H9 (cell line): ENCODE measurements around the gene FCSK. TPM values are rescaled to one million over a fixed set of nuclear protein-coding genes. Genes with fewer than 3 reads are reported as not detected.

Source experiments
- DNase-seq: peaks from one replicate; pipeline ENCODE4 v3.0.0-alpha.2; 2017
- H2AFZ ChIP-seq: one replicate; pipeline ENCODE4 v1.6.1; 2013; ENCODE audit warnings: mild to moderate bottlenecking, low read length, control low read depth, moderate library complexity
- H2AK5ac ChIP-seq: 2 replicates; pipeline ENCODE4 v1.6.1; 2013; ENCODE audit warnings: low read length, control low read depth, mixed read lengths; ENCODE audit not compliant: insufficient read length
- H2BK120ac ChIP-seq: one replicate; pipeline ENCODE4 v1.6.1; 2013; ENCODE audit warnings: low read depth, mild to moderate bottlenecking, low read length, control low read depth, inconsistent platforms; ENCODE audit not compliant: poor library complexity, severe bottlenecking
- H2BK12ac ChIP-seq: 2 replicates; pipeline ENCODE4 v1.6.1; 2013; ENCODE audit warnings: low read length, control low read depth, mixed read lengths, low read depth; ENCODE audit not compliant: insufficient read length
- H2BK15ac ChIP-seq: 2 replicates; pipeline ENCODE4 v1.6.1; 2013; ENCODE audit warnings: low read depth, low read length, control low read depth
- H2BK20ac ChIP-seq: one replicate; pipeline ENCODE4 v1.6.1; 2013; ENCODE audit warnings: low read depth, mild to moderate bottlenecking, low read length, control low read depth, inconsistent platforms; ENCODE audit not compliant: poor library complexity, severe bottlenecking
- H2BK5ac ChIP-seq: 2 replicates; pipeline ENCODE4 v1.6.1; 2013; ENCODE audit warnings: low read length, control low read depth, mixed read lengths; ENCODE audit not compliant: insufficient read length
- H3K14ac ChIP-seq: 2 replicates; pipeline ENCODE4 v1.6.1; 2013; ENCODE audit warnings: low read length, control low read depth; ENCODE audit not compliant: insufficient read depth
- H3K18ac ChIP-seq: 2 replicates; pipeline ENCODE4 v1.6.1; 2013; ENCODE audit warnings: low read depth, mild to moderate bottlenecking, mixed read lengths, low read length, control low read depth; ENCODE audit not compliant: insufficient read length
- H3K23ac ChIP-seq: 2 replicates; pipeline ENCODE4 v1.6.1; 2013; ENCODE audit warnings: low read length, control low read depth, mixed read lengths, low read depth; ENCODE audit not compliant: insufficient read length
- H3K23me2 ChIP-seq: 2 replicates; pipeline ENCODE4 v1.6.1; 2013; ENCODE audit warnings: low read depth, mild to moderate bottlenecking, mixed read lengths, low read length, control low read depth; ENCODE audit not compliant: insufficient read length, poor library complexity, severe bottlenecking
- H3K27ac ChIP-seq: 2 replicates; pipeline ENCODE4 v1.5.1; 2013; ENCODE audit warnings: low read length, control low read depth, mixed read lengths, low read depth; ENCODE audit not compliant: insufficient read length
- H3K27me3 ChIP-seq: 2 replicates; pipeline ENCODE4 v1.6.1; 2013; ENCODE audit warnings: low read length, control low read depth, inconsistent platforms; ENCODE audit not compliant: insufficient read depth
- H3K4ac ChIP-seq: 2 replicates; pipeline ENCODE4 v1.6.1; 2013; ENCODE audit warnings: low read depth, mild to moderate bottlenecking, control low read depth, inconsistent platforms, low read length, moderate library complexity
- H3K4me1 ChIP-seq: 2 replicates; pipeline ENCODE4 v1.6.1; 2013; ENCODE audit warnings: low read length, control low read depth, inconsistent platforms; ENCODE audit not compliant: insufficient read depth
- H3K4me2 ChIP-seq: 2 replicates; pipeline ENCODE4 v1.6.1; 2013; ENCODE audit warnings: low read length, control low read depth, mixed read lengths; ENCODE audit not compliant: insufficient read length, insufficient read depth
- H3K56ac ChIP-seq: 2 replicates; pipeline ENCODE4 v1.6.1; 2013; ENCODE audit warnings: low read depth, mild to moderate bottlenecking, mixed read lengths, low read length, control low read depth; ENCODE audit not compliant: insufficient read length
- H3K79me1 ChIP-seq: 2 replicates; pipeline ENCODE4 v1.6.1; 2013; ENCODE audit warnings: low read depth, mild to moderate bottlenecking, moderate library complexity, low read length, control low read depth, inconsistent platforms; ENCODE audit not compliant: insufficient read depth, poor library complexity, severe bottlenecking
- H3K79me2 ChIP-seq: 2 replicates; pipeline ENCODE4 v1.6.1; 2013; ENCODE audit warnings: low read length, control low read depth, inconsistent platforms; ENCODE audit not compliant: insufficient read depth
- H3K9ac ChIP-seq: 2 replicates; pipeline ENCODE4 v1.6.1; 2013; ENCODE audit warnings: low read length, control low read depth, mixed read lengths; ENCODE audit not compliant: insufficient read length; ENCODE audit errors: extremely low read depth
- H3K9me3 ChIP-seq: one replicate; pipeline ENCODE4 v1.6.1; 2013; ENCODE audit warnings: low read depth, low read length, inconsistent platforms; ENCODE audit not compliant: control insufficient read depth
- H3T11ph ChIP-seq: one replicate; pipeline ENCODE4 v1.6.1; 2013; ENCODE audit warnings: mild to moderate bottlenecking, low read length, control low read depth, inconsistent platforms
- H4K20me1 ChIP-seq: one replicate; pipeline ENCODE4 v1.6.1; 2013; ENCODE audit not compliant: control insufficient read depth, insufficient read length, insufficient read depth
- H4K5ac ChIP-seq: 2 replicates; pipeline ENCODE4 v1.6.1; 2013; ENCODE audit warnings: low read depth, mild to moderate bottlenecking, mixed read lengths, low read length, control low read depth; ENCODE audit not compliant: insufficient read length
- H4K8ac ChIP-seq: replicated peaks from 2 replicates; pipeline ENCODE4 v1.6.1; 2013; ENCODE audit warnings: low read length, control low read depth, mixed read lengths, low read depth; ENCODE audit not compliant: insufficient read length
- H4K91ac ChIP-seq: 2 replicates; pipeline ENCODE4 v1.6.1; 2013; ENCODE audit warnings: low read depth, mild to moderate bottlenecking, moderate library complexity, mixed read lengths, low read length, control low read depth; ENCODE audit not compliant: insufficient read length
- H3K27ac Mint-ChIP-seq, 3 experiments: 2 replicates in 2 of 3; 3 replicates in 1 of 3; pipeline ENCODE4 v1.8.0; 2020 to 2021; ENCODE audit warnings: mixed read lengths in 3 of 3, mild to moderate bottlenecking in 1 of 3, moderate library complexity in 1 of 3
- H3K27me3 Mint-ChIP-seq: 2 replicates; pipeline ENCODE4 v1.8.0; 2021; ENCODE audit warnings: low read depth, mild to moderate bottlenecking, moderate library complexity, mixed read lengths
- H3K36me3 Mint-ChIP-seq, 3 experiments: 2 replicates in 2 of 3; 3 replicates in 1 of 3; pipeline ENCODE4 v1.8.0; 2020 to 2021; ENCODE audit warnings: low read depth in 3 of 3, mixed read lengths in 3 of 3; ENCODE audit not compliant: insufficient read depth in 1 of 3
- H3K4me1 Mint-ChIP-seq, 2 experiments: 2 replicates each; pipeline ENCODE4 v1.8.0; 2020; ENCODE audit warnings: mixed read lengths in 2 of 2
- H3K4me3 Mint-ChIP-seq, 2 experiments: 2 replicates in 1 of 2; 3 replicates in 1 of 2; pipeline ENCODE4 v1.8.0; 2020 to 2021; ENCODE audit warnings: mild to moderate bottlenecking in 2 of 2, mixed read lengths in 2 of 2, moderate library complexity in 1 of 2
- H3K9me3 Mint-ChIP-seq, 2 experiments: 2 replicates in 1 of 2; 3 replicates in 1 of 2; pipeline ENCODE4 v1.8.0; 2020; ENCODE audit warnings: mild to moderate bottlenecking in 2 of 2, mixed read lengths in 2 of 2, moderate library complexity in 1 of 2
- CTCF ChIP-seq: fragments of 200-600 bp; sonication (generic); conservative IDR thresholded peaks from 3 replicates; pipeline ENCODE4 v1.8.0; 2021; ENCODE audit warnings: antibody characterized with exemption, mild to moderate bottlenecking
- WGBS: extraction: QIAGEN DNeasy Blood & Tissue Kit; methylation state at CpG from one replicate; pipeline ENCODE4 v1.1.7; 2013; ENCODE audit warnings: missing lambda C conversion rate, low lambda C conversion rate, mixed read lengths; ENCODE audit not compliant: insufficient read length; ENCODE audit errors: extremely low coverage; 5-methylcytosine and 5-hydroxymethylcytosine counted together
- total RNA-seq: library from RNA; stranded (reverse); gene quantifications from 2 replicates; pipeline ENCODE4 v1.2.1, GENCODE V29; 2021

The FCSK gene
- total RNA-seq, 1 experiment from 2014 or later, result 6.5 TPM

- peaks cover 3% of the 10 kb centered on the region for H3K79me1 ChIP-seq
- H3K14ac ChIP-seq, result peak within 1 kb of the TSS; percentile 95
- no peak for TF ChIP-seq CTCF
- no peak within 1 kb of the TSS for H3K23ac ChIP-seq
- Mint-ChIP-seq H3K4me1 (peaks cover 26 to 30% of the 10 kb centered on the region in 2 experiments), H3K9me3 (no peaks in the 10 kb centered on the region; a peak in 1 of 5 replicates), H3K36me3 (peaks cover 26 to 45% (median 36%) of the 10 kb centered on the region in 3 experiments), H3K4me3 (peak within 1 kb of the TSS; percentile 93 to 97), H3K27ac (peak within 1 kb of the TSS; percentile 99), H3K27me3 (no peaks in the 10 kb centered on the region)
- no peak within 1 kb of the TSS; the same call in 1 of the 2 replicates for H3K4ac ChIP-seq
- peak within 1 kb of the TSS; percentile 43 for H2BK5ac ChIP-seq
- peak within 1 kb of the TSS; percentile 22 for H2BK12ac ChIP-seq
- peaks cover 7% of the 10 kb centered on the region; the same call in 1 of the 2 replicates for H3K4me1 ChIP-seq
- no peak within 1 kb of the TSS for H2BK15ac ChIP-seq
- no peaks in the 10 kb centered on the region for H3K27me3 ChIP-seq
- peak within 1 kb of the TSS; percentile 58 for H3K27ac ChIP-seq
- peak within 1 kb of the TSS; percentile 27 for H2AFZ ChIP-seq
- no peaks in the 10 kb centered on the region for H3K9me3 ChIP-seq
- DNase-seq, result peak; percentile 83
- H3K9ac ChIP-seq, result peak within 1 kb of the TSS; percentile 97
- no peak within 1 kb of the TSS for H2AK5ac ChIP-seq
- H4K91ac ChIP-seq, result peak within 1 kb of the TSS; percentile 15
- no peak within 1 kb of the TSS for H2BK20ac ChIP-seq
- peaks cover 32% of the 10 kb centered on the region; the same call in 1 of the 2 replicates for H3K79me2 ChIP-seq
- no peaks in the 10 kb centered on the region for H4K20me1 ChIP-seq
- H3K23me2 ChIP-seq, result peaks cover 10% of the 10 kb centered on the region
- no peak within 1 kb of the TSS for H4K8ac ChIP-seq
- H3K18ac ChIP-seq, result peak within 1 kb of the TSS; percentile 98
- peak within 1 kb of the TSS; percentile 90 for H2BK120ac ChIP-seq
- no CpG with 5 or more reads among the region's 36 CpGs for WGBS
- H3K4me2 ChIP-seq, result peak within 1 kb of the TSS; percentile 69
- H3T11ph ChIP-seq, result no peak within 1 kb of the TSS
- H4K5ac ChIP-seq, result peak within 1 kb of the TSS; percentile 98
- H3K56ac ChIP-seq, result no peak within 1 kb of the TSS
Observed at GRCh38 chr16:70523076-70523742, 68.8 kb downstream of the FCSK start, which contains the start of gene COG4. COG4 (minus strand) TSS chr16:70523554; CDS start chr16:70523543, 11 bp downstream.
